Embryonic facial prominence (tissue), 1 donor: ENCODE data around the gene RAPGEF4.

Experiments used
- DNase-seq: peaks from one replicate; pipeline ENCODE4 v3.0.0-alpha.2; 2016; ENCODE audit errors: extremely low spot score

RAPGEF4 gene

DNA sequence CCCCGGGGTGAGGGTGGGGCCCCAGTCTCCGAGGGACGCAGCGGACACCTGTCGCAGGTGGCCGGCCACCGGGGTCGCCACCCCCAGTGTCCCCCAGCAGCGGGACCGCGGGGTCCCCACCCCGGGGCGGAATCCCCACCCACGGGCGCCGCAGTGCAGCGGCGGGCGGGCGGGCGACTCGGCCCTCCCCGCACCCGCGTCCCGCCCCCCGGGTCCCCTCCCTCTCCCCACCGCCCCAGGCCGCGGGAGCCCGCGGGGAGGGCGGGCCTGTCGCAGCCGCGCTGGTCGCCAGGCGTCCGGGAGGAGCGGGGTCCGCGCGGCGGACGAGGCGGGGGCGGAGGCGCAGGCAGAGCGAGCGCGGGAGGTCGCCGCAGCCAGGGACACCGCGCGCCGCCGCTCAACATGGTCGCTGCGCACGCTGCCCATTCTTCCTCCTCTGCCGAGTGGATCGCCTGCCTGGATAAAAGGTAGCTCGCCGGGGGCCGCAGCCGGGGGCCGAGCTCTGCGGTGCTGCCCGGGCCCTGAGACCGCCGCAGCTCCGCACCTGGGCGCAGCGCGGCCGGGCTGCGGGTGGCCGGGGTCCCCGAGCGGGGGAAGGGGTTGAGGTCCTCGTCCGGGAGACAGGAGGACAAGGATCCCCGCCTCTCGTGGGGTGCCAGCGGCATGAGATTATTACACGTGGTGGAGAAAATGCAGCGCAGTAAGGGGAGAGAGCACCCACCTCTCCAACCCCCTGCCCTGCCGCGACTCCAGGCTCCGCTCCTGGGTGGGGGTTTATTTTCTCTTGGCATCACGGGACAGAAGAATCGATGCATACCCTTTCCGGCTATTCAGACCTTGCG lies at the start of gene RAPGEF4:
RAPGEF4 (plus strand) TSS at position 264 of the 842 bp plus-strand sequence; CDS start at position 403, 139 bp downstream.
- no peak for DNase-seq

DNA sequence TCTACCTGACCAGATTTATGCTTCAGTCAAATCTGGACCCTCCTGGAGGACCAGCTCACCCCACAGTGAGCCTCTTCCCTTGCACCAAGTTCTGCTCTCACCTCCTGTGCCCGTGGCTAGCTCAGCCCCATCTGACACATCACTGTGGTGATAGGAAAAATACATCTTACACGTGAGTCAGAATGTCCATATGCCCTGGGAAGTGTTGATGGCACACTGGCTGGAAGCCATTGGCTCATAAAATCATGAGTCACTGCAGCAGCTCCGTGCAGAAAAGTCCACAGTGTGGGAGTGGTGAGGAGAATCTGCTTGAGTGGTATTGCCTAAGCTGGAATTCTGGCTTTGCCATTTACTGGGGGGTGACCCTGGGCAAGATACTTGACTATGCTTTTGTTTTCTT lies 42.6 kb upstream of the RAPGEF4 start:
- DNase-seq, result no peak

- DNase-seq, result no peak
Observed at GRCh38 chr2:172693529-172694455, 41.9 kb upstream of the RAPGEF4 start.

DNA sequence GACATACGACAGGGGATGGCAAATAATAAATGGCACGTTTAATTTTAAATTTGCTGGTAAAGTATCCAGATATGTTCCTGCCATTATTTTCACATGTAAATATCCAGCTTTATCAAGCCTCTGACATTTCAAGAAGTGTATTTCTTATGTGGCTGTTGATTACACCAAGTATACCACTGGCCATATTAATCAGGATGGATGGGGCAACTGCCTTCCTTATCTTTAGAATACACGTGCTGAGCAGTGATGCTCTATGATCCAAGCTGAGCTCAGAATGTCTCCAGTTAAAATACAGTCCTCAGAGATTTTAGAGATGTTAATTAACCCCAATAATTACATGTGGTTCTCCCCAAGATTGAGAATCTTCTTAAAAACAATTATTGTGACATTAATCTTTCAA lies 38.3 kb upstream of the RAPGEF4 start:
- DNase-seq, result no peak

- no peak for DNase-seq
Observed at GRCh38 chr2:172698041-172698863, 37.4 kb upstream of the RAPGEF4 start.

DNA sequence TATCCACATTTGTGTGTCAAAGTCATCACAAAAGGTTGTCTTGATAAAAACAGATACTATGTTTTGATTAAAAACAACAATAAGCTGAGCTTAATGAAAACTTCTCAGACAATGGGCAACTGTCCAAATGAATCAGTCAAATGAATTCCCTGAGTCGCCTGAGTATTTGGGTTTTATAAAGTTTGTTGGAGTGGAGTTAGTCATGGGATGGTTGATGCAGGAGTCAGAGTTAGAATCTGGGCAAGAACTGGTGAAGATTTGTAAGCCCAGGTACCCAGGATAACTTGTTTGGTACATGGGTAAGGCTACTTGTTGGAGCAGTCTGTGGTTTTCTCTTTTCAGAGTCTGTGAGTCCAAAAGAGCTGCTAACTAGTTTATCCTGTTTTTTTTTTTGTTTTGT lies 34.4 kb upstream of the RAPGEF4 start:
- DNase-seq, result no peak

DNA sequence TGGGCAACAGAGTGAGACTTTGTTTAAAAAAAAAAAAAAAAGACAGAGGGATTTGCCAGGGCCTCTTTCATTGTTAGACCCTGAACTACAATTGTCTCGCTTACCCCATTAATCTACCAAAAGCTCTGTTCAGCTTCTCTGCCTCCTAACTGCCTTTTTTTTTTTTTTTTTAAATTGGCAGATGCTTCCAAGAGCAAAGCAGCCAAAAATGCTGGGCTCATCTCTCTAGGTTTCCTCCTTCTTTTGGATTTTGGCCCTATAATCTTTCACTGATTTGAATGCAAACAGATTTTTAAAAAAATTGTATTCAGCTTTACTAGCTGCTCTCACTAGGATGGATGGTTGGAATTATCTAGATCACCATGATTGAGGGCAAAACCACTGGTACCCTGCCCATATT lies 33.2 kb upstream of the RAPGEF4 start:
- DNase-seq, result no peak

GRCh38 chr2:172704072-172704936 lies 31.3 kb upstream of the RAPGEF4 start:
- no peak for DNase-seq

DNA sequence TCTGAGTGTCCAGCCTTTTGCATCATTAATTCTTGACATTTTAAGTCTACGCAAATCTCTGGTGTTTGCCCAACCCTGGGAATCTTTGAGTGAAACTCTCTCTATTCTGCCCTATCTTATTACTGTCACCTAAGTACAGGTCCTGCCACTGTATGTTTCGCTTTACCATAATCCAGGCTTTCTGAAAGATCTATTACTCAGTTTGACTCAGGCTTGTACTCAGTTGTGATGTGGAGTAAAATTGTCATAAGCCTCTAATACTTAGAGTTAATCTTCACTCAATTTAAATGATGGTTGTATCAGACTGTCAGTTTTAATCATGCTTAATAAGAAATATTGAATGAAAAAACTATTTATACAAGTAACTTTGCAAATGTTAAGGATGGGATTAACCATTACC lies 30.3 kb upstream of the RAPGEF4 start:
- no peak for DNase-seq

DNA sequence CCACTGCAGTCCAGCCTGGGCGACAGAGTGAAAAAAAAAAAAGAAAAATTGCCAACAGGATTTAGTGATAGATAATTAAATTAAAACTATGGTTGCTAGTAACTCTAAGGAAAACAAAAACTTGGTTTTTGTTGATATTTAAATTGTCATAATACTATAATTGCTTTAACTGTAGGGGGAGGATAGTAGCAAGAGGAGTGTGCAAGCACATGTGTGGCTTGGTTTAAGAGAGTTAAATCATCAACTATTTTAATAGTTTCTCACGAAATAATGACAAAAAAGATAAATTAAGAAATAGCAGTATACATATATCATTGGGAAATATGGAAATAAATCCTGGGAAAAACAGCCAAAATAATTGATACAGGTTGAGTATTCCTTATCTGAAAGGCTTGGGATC lies 27.4 kb upstream of the RAPGEF4 start:
- DNase-seq, result no peak

GRCh38 chr2:172709566-172710291 lies 25.9 kb upstream of the RAPGEF4 start:
- DNase-seq, result no peak

DNA sequence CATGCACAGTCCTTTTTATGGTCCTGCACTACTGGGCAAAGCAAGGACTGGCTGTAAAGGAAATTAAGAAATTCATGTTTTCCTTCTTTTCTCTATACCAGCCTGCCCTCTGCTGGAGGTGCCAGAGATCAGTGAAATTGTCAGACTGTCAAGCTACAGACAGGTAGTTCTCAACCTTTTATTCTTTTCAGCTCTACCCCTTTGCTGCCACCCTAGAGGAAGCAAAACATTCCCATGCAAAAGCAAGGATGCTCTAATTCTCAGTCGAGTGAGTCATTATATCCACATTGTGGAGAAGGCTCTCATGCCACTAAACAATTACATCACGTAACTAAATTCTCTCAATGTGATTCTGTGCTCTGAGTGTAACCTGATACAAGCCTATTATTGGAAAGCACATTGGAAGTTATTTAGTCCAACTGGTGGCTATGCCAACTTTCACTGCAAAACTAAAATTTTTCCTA lies 25.0 kb upstream of the RAPGEF4 start:
- DNase-seq, result no peak

- DNase-seq, result no peak
Observed at GRCh38 chr2:172711110-172711509, 24.5 kb upstream of the RAPGEF4 start.

GRCh38 chr2:172712251-172712650 lies 23.4 kb upstream of the RAPGEF4 start:
- DNase-seq, result no peak

- no peak for DNase-seq
Observed at GRCh38 chr2:172713365-172713875, 22.2 kb upstream of the RAPGEF4 start.

DNA sequence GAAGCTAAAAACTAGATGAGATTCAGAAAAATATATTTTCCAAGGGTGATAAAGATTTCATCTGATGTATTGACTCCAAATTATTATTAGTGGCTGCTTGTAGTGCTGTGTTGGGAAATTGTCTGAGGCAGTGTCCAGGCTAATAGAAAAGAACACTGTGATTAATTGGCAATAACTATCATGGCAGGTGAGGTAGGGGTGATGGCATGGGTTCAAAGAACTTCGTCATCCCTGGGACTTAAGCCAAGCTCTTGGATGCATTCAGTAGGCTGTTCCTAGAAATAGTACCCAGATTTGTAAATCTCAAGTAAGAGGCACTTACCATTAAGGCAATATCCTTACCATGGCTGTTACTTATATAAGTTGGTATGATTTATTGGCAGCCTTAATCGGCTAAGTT lies 13.2 kb upstream of the RAPGEF4 start:
- DNase-seq, result no peak

DNA sequence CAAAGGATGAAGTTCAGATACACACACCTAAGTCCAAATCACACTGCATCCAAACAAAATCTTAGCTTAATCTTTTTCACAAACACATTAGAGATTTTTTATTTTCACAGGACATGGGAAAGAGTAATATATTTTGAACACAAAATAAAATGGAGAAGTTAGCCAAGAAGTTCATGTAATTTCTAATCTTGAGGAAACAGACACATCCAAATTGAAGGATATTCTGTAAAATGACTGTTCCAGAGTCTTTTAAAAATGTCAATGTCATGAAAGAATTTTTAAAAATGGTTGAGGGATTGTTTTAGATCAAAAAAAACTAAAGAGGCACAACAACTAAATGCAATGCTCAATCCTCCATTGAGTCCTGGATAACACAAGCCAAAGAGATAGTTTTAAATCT lies 12.4 kb upstream of the RAPGEF4 start:
- no peak for DNase-seq

GRCh38 chr2:172724724-172725123 lies 10.9 kb upstream of the RAPGEF4 start:
- no peak for DNase-seq

- DNase-seq, result no peak
Observed at GRCh38 chr2:172725284-172725683, 10.4 kb upstream of the RAPGEF4 start.

DNA sequence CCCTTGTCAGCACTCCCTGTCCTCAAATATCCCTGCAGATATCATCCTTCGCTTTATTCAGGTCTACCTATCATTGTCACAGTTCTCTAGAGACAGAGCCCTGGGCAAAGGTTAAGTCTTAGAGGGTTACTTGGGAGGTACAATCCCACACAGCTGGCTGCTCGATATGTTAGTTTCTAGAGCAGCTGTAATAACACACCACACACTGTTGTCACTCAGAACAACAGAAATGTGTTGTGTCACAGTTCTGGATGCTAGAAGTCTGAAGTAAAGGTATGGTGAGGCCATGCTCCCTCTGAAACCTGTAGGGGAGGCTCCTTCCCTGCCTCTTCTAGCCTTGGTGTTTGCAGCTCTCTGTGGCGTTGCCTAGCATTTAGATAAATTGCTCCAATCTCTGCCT lies 9.9 kb upstream of the RAPGEF4 start:
- DNase-seq, result no peak
